ENCODE results near the gene MARCHF4.
"Not testable (repeated sequence)": the region's sequence is repeated elsewhere in the genome, so short reads cannot be mapped to it uniquely, and the experiment has no call there.

The MARCHF4 gene

GRCh38 chr2:216391401-216391800 is 19.1 kb upstream of the MARCHF4 start:
- no peak for DNase-seq

DNA sequence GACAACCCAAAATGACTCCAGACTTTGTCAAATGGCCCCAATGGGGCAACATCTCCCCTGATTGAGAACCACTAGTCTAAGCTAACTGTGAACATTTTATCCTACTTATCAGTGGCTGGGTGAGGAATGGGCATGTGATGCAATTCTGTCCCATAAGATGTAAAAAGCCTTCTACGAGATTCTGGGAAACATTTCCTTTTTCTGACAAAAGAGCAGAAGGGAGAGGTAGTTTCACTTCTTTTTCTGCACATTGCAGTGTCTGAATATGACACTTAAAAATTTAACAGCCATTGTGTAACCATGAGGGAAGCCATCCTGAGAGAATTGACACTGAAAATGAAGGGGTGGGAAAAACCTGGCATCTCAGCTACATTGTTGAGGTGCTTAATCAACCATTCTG is 17.3 kb upstream of the MARCHF4 start:
- no peak for DNase-seq

DNA sequence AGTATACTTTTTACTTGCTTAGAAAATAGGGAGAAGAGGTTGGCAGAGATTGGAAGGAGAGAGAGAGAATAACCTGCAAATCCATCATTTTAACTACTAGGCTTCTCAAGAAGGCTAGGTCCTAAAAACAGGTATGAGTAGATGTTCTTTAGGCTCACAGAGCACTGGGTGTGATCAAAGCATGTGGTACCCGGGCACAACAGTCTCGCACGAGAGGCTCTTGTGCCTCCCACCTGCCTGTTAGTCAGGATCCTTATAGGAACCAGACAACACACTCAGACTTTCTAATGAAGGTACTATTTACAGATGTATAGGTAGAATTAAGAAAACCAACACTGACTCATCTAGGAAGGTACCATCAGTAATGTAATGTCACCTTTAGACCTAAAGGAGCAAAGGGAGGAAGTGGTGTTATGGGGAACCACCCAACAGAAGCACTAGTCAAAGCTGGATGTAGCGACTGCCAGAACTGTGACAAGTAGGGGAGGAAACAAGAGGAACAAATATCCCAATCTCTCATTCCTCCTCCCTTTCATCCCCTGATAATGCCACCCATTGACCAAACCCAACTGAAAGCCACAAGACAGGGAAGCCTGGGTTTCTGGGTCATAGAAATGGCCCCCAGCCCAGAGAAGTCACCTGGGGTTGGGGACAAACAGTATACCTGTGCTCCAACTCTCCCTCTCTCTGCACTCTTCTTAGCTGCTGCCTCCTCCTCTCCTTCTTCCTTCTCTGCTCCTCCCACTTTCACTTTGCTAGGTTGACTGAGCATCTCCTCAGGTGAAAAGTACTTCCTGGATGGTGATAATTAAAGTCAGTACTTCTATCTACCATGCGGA is 16.0 kb upstream of the MARCHF4 start:
- DNase-seq: no peak

DNA sequence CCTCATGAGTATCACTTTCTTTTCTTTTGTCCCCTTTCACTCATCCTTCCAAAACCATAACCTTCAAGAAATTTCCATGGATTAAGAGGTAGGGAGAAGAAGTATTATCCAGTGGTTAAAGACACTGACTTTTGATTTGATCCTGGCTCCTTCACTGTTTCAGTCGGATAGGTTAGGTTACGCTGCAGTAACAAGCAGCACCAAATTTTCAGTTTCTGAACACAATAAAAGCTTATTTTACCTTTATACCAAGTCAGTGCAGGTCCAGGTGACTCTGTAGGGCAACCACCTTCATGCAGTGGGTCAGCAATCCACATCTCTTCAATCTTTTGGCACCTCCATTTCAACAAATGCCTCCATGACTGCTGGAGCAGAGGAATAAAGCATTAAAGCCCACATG is 15.0 kb upstream of the MARCHF4 start:
- DNase-seq: no peak

GRCh38 chr2:216385478-216385877 is 13.2 kb upstream of the MARCHF4 start:
- no peak for DNase-seq

GRCh38 chr2:216384409-216384808 is 12.1 kb upstream of the MARCHF4 start:
- not testable (repeated sequence) for DNase-seq

DNA sequence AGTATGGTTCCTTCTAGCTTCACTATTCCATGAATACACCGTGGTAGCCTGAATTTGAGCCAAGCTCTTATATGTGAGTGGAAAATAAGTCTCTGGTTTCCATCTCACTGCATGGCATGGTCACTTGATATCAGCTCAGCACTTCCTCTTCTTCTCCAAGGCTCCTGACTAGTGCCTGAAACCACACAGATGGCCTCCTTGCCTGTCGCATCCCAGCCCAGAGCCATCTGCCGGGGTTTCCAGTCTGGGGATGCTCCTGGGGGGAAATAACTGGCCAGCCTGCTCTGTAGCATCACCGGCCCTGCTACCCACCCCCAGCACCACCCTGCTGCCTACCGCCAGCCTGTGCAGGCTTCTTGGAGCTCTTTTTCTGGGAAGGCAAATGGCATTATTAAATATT is 7.7 kb upstream of the MARCHF4 start:
- DNase-seq: no peak

GRCh38 chr2:216375286-216375685 is 3.0 kb upstream of the MARCHF4 start:
- no peak for DNase-seq

GRCh38 chr2:216373896-216374295 is 1.6 kb upstream of the MARCHF4 start:
- no peak for DNase-seq

- DNase-seq: no peak
Measured at GRCh38 chr2:216372761-216373291, 543 bp upstream of the MARCHF4 start.

DNA sequence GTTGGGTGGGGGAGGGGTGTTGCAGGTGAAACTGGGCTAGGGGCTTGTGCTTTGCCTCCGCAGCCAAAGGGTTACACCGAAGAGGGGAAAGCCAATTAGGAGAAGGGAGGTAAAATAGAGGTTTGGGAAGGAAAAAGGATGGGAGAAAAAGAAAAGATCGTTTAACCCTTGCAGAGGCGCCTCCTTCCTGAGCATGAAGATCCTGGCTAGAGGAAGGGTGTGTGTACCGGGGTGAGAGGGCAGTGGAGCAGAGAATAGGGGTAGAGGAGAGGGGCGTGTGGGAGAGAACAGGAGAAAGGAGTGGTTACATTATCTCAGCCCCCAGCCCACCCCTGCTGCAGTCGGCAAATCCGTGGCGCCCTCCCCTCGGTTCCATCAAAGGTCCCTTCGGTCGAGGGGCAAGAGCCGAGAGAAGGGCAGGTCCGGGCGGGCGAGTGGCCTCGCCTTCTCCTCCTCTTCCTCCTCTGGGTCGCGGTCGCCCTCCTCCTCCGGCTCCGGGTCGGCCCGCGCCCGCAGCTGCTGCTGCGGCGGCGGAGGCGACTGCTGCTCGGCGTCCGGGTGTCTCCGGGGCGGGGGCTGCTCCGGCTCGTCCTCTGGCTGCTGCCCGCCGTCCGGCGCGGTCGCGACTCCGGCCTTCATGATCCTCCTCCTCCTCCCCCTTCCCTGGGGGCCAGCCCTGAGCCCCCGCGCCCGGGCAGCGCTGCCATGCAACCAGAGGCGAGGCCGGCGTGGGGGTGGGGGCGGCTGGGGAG is 1.1 kb downstream of the MARCHF4 start:
- peak; percentile 47 for DNase-seq

DNA sequence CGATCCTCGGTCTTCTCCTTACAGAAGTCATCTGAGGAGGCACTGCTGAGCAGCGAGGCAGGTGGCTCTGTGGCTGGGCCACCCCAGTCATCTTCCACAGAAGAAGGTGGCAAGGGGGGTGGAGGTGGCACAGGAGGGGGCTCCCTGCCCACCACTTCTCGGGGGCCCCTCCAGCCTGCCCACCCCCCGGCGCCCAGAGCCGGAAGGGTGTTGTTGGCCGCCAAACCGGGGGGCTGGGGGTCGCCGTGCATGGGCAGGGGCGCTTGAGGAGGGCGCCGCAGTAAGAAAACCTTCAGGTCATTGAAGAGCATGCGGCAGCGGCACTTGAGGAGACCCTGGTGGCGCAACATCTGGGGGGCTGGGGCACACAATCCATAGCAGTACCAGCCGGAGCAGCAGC is 2.5 kb downstream of the MARCHF4 start:
- no peak for DNase-seq

- DNase-seq: no peak
Measured at GRCh38 chr2:216366777-216367471, 5.4 kb downstream of the MARCHF4 start.

DNA sequence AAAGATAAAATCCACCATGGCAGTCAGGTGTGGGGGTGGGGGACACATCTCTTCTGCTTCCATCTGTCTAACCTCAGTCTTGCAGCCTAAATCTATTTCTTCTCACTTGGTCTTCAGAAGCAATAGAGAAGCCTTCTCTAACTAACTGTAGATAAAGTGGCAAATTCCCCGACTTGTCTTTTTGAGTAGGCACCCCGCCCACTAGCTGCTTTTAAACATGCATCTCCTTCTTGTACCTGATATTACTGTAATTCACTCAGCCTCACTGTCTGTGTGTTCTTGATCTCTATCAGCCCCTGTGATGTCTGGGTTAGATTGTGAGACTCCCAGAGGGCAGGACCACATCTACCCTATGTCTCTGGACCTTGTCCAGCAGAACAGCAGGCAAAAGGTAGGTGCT is 6.8 kb downstream of the MARCHF4 start:
- no peak for DNase-seq

DNA sequence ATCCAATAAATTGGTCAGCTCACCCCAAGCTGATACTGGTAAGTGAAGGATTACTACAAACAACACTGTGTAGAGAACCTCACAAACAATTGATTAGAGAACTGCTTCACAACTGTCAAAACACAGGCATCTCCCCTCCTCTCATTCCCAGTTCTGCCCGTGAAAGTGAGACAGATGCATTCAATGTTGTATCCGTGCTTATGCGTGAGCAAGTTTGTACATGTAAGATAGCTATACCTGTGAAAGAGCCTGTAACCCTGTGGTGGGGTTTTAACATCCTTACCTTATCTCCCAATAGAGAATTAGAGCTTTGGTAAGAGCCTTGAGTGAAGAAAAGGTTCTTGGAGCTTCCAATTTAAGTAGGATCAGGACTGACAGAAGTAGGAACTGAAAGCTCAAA is 9.1 kb downstream of the MARCHF4 start:
- no peak for DNase-seq

DNA sequence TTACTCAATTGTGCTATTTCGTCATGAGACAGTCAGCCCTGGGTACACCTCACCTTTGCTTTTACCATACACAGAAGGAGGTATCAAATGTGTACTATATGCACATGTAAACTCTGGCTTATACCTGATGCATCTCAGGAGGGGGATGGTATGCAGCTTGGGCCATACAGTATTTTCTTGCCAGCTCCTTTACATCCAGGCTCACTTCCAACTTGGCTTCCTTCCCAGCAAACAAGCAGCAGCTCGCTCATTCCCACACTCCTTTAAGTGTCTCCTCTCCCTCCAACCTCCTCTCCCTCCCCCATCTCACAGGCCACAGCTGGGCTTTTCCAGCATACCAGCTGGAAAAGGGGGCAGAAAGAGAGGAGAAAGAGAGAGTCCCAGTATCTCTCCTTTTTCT is 9.6 kb downstream of the MARCHF4 start:
- no peak for DNase-seq

- DNase-seq: no peak
Measured at GRCh38 chr2:216355711-216356110, 16.6 kb downstream of the MARCHF4 start.

- no peak for DNase-seq
Measured at GRCh38 chr2:216354306-216354705, 18.0 kb downstream of the MARCHF4 start.

DNA sequence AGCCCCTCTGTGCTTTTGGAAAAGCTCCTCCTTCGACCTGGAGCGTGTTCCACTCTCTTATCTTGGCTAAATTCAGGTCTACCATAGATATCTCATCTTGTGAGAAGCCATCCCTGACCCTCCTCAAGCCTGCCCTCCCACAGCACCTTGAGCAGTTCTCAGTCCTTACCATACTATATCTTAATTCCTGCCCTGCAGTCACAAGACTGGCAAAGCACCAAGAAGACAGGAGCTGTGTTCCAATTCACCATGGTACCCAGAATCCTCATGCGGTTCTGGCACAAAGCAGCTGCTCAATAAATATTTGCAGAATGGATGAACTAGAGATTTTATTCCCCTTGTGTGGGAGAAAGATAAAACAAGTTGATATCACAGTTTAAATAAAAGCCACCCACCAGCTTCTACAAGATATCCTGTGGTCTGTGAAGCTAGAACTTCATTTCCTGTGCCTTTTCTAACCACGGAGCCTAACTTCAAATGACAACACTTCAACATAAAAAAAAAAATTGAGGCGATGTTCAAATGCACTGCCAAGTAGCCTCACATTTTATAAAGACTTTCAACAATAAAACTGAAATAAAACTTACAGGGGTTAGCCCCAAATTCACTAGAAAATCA is 19.5 kb downstream of the MARCHF4 start:
- DNase-seq: no peak

DNA sequence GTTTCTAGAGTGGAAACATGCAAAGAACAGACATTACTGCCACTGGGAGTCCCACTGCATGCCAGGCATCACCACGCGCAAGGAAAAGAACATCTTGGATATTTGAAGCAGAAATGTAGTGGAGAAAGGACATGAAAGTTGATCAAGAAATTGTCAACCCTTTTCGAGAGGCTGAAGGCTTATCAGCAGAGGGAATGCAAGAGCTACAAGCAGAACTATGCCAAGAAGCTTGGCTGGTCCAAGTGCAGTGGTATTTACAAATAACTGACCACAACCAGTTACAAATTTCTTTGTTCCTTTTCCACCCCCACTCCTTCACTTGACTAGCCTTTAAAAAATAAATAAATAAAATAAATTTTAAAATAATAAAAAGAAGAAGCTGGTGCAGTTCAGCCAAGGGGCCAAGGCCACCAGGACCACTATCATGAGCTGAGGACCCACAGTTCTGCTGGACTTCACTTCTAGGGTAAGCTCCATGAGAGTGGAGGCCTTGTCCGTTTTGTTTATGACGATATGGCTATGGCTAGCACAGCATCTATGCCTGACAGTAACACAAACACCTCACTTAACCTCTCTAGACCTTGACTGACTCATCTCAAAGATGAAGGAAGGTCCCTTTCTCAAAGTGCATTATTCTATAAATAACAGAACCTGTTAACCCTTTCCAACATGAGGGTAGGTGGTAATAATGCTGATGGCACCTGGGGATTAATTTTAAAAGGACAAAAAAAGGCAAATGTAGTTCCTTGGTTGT is 20.9 kb downstream of the MARCHF4 start:
- no peak for DNase-seq

DNA sequence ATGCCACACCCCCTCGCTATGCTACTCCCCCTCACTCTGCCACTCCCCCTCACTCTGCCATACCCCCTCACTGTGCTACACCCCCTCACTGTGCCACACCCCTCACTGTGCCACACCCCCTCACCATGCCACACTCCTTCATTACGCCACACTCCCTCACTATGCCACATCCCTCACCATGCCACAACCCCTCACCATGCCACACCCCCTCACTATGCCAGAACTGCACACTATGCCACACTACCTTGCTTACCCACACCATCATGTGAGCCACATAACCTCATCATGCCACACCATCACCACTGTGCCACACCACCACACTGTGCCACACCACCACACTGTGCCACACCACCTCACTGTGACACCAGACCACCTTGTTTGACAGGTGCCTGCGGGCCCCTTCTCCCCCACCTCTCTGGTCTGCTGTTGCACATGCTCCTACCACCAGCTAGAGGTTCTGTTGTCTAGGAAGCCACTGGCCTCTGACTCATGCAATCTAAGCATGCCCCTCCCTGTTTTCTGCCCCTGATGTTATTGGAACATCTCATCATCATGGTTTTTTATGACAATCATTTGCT is 22.0 kb downstream of the MARCHF4 start:
- DNase-seq: no peak

- no peak for DNase-seq
Measured at GRCh38 chr2:216349366-216349765, 22.9 kb downstream of the MARCHF4 start.

All from NCI-H146 (cell line).